Spleen (tissue), 11 donors: ENCODE measurements around the gene TMEM127. TPM values are rescaled to one million over a fixed set of nuclear protein-coding genes. Genes with fewer than 3 reads are reported as not detected.
"Not testable (repeated sequence)": the region's sequence is repeated elsewhere in the genome, so short reads cannot be mapped to it uniquely, and the experiment has no call there.

Experiments used
- DNase-seq: peaks from one replicate; pipeline ENCODE4 v3.0.0-alpha.2; 2020
- H3K27ac ChIP-seq, 8 donors: fragments of 200-600 bp; sonication (generic) in 7 of 8; 1 replicate in 4 of 8; 2 replicates in 4 of 8; pipeline versions ENCODE4 v1.5.0 to v1.8.0; 2016 to 2021; ENCODE audit warnings: inconsistent platforms in 4 of 8, mild to moderate bottlenecking in 4 of 8, moderate library complexity in 1 of 8
- H3K27me3 ChIP-seq, 7 donors: fragments of 200-600 bp; sonication (generic) in 6 of 7; replicated peaks in 1 of 7; 1 replicate in 4 of 7; 2 replicates in 3 of 7; pipeline versions ENCODE4 v1.5.0 to v1.8.0; 2016 to 2021; ENCODE audit warnings: inconsistent platforms in 3 of 7, mild to moderate bottlenecking in 1 of 7
- H3K36me3 ChIP-seq, 6 donors: fragments of 200-600 bp; sonication (generic) in 5 of 6; 1 replicate in 4 of 6; 2 replicates in 2 of 6; pipeline versions ENCODE4 v1.5.0 to v1.8.0; 2016 to 2021; ENCODE audit warnings: inconsistent platforms in 2 of 6
- H3K4me1 ChIP-seq, 6 donors: fragments of 200-600 bp; sonication (generic) in 5 of 6; 1 replicate in 3 of 6; 2 replicates in 3 of 6; pipeline versions ENCODE4 v1.5.0 to v1.8.0; 2016 to 2021; ENCODE audit warnings: inconsistent platforms in 3 of 6
- H3K4me3 ChIP-seq, 8 donors: fragments of 200-600 bp; sonication (generic) in 7 of 8; 1 replicate in 4 of 8; 2 replicates in 4 of 8; pipeline versions ENCODE4 v1.5.0 to v1.8.0; 2016 to 2021; ENCODE audit warnings: inconsistent platforms in 4 of 8, mild to moderate bottlenecking in 4 of 8, moderate library complexity in 2 of 8
- H3K9me3 ChIP-seq, 8 donors: fragments of 200-600 bp; sonication (generic) in 7 of 8; 1 replicate in 4 of 8; 2 replicates in 4 of 8; pipeline versions ENCODE4 v1.5.0 to v1.8.0; 2016 to 2021; ENCODE audit warnings: inconsistent platforms in 4 of 8
- CTCF ChIP-seq, 11 experiments: fragments of 200-600 bp in 7 of 11; fragments of 450-650 bp in 4 of 11; sonication (generic) in 4 of 11; IDR thresholded peaks in 8 of 11; conservative IDR thresholded peaks in 3 of 11; 1 replicate in 7 of 11; 2 replicates in 4 of 11; pipeline versions ENCODE4 v1.4.0 to v1.8.0; 2016 to 2021; ENCODE audit warnings: antibody characterized with exemption in 11 of 11, inconsistent platforms in 4 of 11, mild to moderate bottlenecking in 1 of 11
- POLR2A ChIP-seq, 3 donors: fragments of 450-650 bp; IDR thresholded peaks; one replicate each; pipeline ENCODE4 v1.5.1; 2017; ENCODE audit warnings: antibody characterized with exemption in 3 of 3, mild to moderate bottlenecking in 1 of 3
- POLR2AphosphoS5 ChIP-seq, 3 donors: sonication (generic); formaldehyde crosslinking; IDR thresholded peaks; one replicate each; pipeline ENCODE4 v1.5.1; 2017; ENCODE audit warnings: antibody characterized with exemption in 3 of 3
- WGBS, 5 donors: extraction: QIAGEN DNeasy Blood & Tissue Kit in 3 of 5; methylation state at CpG; one replicate each; pipeline versions ENCODE4 v1.1.5 to v1.1.7; 2013 to 2018; 5-methylcytosine and 5-hydroxymethylcytosine counted together
- intact Hi-C: fragments of 100-400 bp; cut with DNase I; formaldehyde crosslinking; loops from one replicate; pipeline ENCODE4 v1.15.0; 2023; ENCODE audit warnings: low total_unique reads
- polyA plus RNA-seq, 3 donors: library from polyadenylated mRNA; stranded (reverse); fragments of 200-250 nt; gene quantifications; one replicate each; pipeline ENCODE4 v1.2.1, GENCODE V29; 2013
- total RNA-seq, 7 donors: library from RNA; depleted of rRNA in 3 of 7; stranded (reverse); fragments of >200 nt in 3 of 7; fragmentation: NEBNext Ultra II Directional in 4 of 7; extraction: Animal tissue kit (Norgen Biotek cat#: 25700) in 4 of 7; gene quantifications; one replicate each; pipeline versions ENCODE4 v1.1.0 to v1.2.1, GENCODE V29; 2016 to 2021
- donor health status: healthy with polysubstance abuse.
- donor health status: DM: no; HTN: no; CAD: no; lungs with moderate emphysema.
- donor health status: DM: no; HTN: no; CAD: no.
- donor health status: Bipolar disorder and iron deficiency.
- donor health status: healthy.
- donor health status: DM: no; HTN: no; CAD: no.
- donor health status: DM: yes; HTN: yes; CAD: no.

Gene TMEM127
- total and polyA plus RNA-seq, 10 donors = 7.5 to 83.3 (median 65.1) TPM

GRCh38 chr2:96304606-96305005 is 38.8 kb upstream of the TMEM127 start:
- 69 to 74% (median 72%) methylated on average over 11 of the region's 11 CpGs for WGBS, 5 donors
- H3K9me3 ChIP-seq = no peaks in the 10 kb centered on the region
- H3K27ac ChIP-seq = peak overlapping the region; percentile 64 to 94 (median 89)
- peaks cover 20 to 78% (median 41%) of the 10 kb centered on the region in 6 donors for H3K4me1 ChIP-seq
- H3K27me3 ChIP-seq = no peaks in the 10 kb centered on the region
- H3K36me3 ChIP-seq = peaks cover 0 to 50% (median 48%) of the 10 kb centered on the region in 6 donors
- no peak for DNase-seq
- peak overlapping the region; percentile 72 to 84 (median 81) for H3K4me3 ChIP-seq
- TF ChIP-seq CTCF (IDR thresholded peaks at IDR 0.05 in 8 of 11, conservative IDR thresholded peaks at IDR 0.05 in 3 of 11) (no peak), POLR2A (IDR thresholded peaks at IDR 0.05) (no peak), POLR2AphosphoS5 (IDR thresholded peaks at IDR 0.05) (no peak)
- intact Hi-C loops = loop anchor here (10.0 kb wide), 1 partner anchor 210 kb away; no protein-coding TSS in a partner anchor

DNA sequence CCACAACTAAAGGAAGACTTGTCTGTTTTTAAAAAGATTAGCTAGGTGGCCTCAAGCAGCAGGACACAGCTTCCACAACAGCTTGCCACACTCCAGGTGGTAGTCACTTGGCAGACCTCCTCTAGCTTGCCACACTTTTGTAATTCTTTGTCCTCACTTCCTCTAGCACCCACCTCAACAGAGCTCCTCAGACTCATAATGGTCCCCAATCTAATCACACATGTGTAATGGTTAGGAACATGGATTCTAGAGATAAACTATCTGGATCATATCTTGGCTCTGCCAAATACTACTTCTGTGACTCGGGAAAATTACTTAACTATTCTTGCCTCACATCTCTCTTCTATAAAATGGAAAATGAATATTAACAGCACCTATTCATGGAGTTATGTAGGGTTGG is 36.1 kb upstream of the TMEM127 start:
- H3K27ac ChIP-seq = no peak overlapping the region
- no peak overlapping the region for H3K4me3 ChIP-seq
- H3K27me3 ChIP-seq = no peaks in the 10 kb centered on the region
- no peaks in the 10 kb centered on the region for H3K9me3 ChIP-seq
- peaks cover 11 to 78% (median 76%) of the 10 kb centered on the region in 6 donors for H3K36me3 ChIP-seq
- DNase-seq = no peak
- 72 to 88% (median 77%) methylated on average over 1 of the region's 1 CpG for WGBS, 5 donors
- H3K4me1 ChIP-seq = peaks cover 20 to 70% (median 40%) of the 10 kb centered on the region in 6 donors
- TF ChIP-seq POLR2AphosphoS5 (IDR thresholded peaks at IDR 0.05) (no peak), POLR2A (IDR thresholded peaks at IDR 0.05) (no peak), CTCF (IDR thresholded peaks at IDR 0.05 in 8 of 11, conservative IDR thresholded peaks at IDR 0.05 in 3 of 11) (no peak)
- intact Hi-C loops = loop anchor here (10.0 kb wide), 1 partner anchor 213 kb away; no protein-coding TSS in a partner anchor

DNA sequence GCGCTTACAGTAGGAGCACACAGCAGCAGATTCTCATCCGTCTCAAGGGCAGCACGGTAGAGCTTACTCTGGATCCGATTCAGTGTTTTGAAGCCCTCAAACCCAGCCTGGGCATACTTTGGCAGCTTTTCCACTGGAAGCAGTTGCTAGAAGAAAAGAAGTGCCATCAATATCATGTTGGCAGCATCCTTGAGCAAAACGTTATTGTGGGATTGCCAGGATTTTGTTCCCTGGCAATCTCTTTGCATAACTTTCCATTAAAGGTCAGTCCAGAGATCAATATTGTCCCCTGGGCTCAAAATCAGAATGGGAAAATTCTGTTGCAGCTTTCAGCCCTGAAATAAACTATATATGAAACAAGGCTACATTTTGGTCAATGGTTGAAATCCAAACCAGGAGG is 31.1 kb upstream of the TMEM127 start:
- no peak overlapping the region for H3K4me3 ChIP-seq
- TF ChIP-seq CTCF (IDR thresholded peaks at IDR 0.05 in 8 of 11, conservative IDR thresholded peaks at IDR 0.05 in 3 of 11) (no peak), POLR2A (IDR thresholded peaks at IDR 0.05) (no peak), POLR2AphosphoS5 (IDR thresholded peaks at IDR 0.05) (no peak)
- DNase-seq = no peak
- H3K27ac ChIP-seq = no peak overlapping the region
- WGBS, 5 donors = 86 to 95% (median 92%) methylated on average over 5 of the region's 5 CpGs
- intact Hi-C loops = no loop called here
- H3K4me1 ChIP-seq = peaks cover 0 to 27% (median 7%) of the 10 kb centered on the region in 6 donors
- H3K36me3 ChIP-seq = peaks cover 14 to 100% (median 100%) of the 10 kb centered on the region in 6 donors
- no peaks in the 10 kb centered on the region for H3K27me3 ChIP-seq
- H3K9me3 ChIP-seq = no peaks in the 10 kb centered on the region

- H3K27me3 ChIP-seq, H3K27ac ChIP-seq, H3K4me3 ChIP-seq, H3K9me3 ChIP-seq, H3K4me1 ChIP-seq, DNase-seq, intact Hi-C loops: not testable (repeated sequence)
- 89 to 96% (median 92%) methylated on average over 8 of the region's 8 CpGs for WGBS, 5 donors
- H3K36me3 ChIP-seq = peaks cover 33 to 100% (median 100%) of the 10 kb centered on the region in 6 donors
Measured at GRCh38 chr2:96294271-96294670, 28.5 kb upstream of the TMEM127 start.

DNA sequence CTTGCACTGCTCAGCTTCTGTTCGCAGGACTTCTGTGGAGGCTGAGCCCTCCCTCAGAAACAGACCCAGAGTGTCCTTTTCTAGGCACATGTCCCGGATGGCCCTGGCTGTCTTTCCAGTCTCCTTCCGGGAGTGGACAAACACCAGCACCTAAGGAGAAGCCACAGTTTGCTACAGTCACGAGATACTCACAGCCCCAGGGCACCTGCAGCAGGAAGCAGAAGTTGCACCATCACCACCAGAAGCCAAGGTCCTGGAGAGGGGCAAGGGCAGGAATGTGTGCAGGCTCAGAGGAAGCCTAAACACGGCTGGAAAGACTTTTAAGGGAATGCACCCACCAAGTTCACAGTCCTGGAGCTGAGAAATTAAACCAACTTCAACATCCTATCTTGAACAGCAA is 26.0 kb upstream of the TMEM127 start:
- Histone ChIP-seq H3K36me3 (peaks cover 34 to 100% (median 100%) of the 10 kb centered on the region in 6 donors), H3K27ac (no peak overlapping the region), H3K27me3 (no peaks in the 10 kb centered on the region), H3K4me3 (no peak overlapping the region), H3K9me3 (no peaks in the 10 kb centered on the region), H3K4me1 (no peaks in the 10 kb centered on the region)
- peak; percentile 59 for DNase-seq
- 69 to 97% (median 75%) methylated on average over 4 to 5 of the region's 5 CpGs for WGBS, 5 donors
- TF ChIP-seq CTCF (IDR thresholded peaks at IDR 0.05 in 8 of 11, conservative IDR thresholded peaks at IDR 0.05 in 3 of 11) = no peak
- no peak for TF ChIP-seq POLR2A (IDR thresholded peaks at IDR 0.05)
- no peak for TF ChIP-seq POLR2AphosphoS5 (IDR thresholded peaks at IDR 0.05)
- intact Hi-C loops = no loop called here
